Activated CD8-positive, alpha-beta memory T cell treated with anti-CD3 and anti-CD28 coated beads, Interleukin-2, amount 50 U/mL, for 48 hours (primary cell): ENCODE data around the gene COMMD8.

Source experiments
- DNase-seq: peaks from one replicate; pipeline ENCODE4 v3.0.0-alpha.2; 2020

The COMMD8 gene

DNA sequence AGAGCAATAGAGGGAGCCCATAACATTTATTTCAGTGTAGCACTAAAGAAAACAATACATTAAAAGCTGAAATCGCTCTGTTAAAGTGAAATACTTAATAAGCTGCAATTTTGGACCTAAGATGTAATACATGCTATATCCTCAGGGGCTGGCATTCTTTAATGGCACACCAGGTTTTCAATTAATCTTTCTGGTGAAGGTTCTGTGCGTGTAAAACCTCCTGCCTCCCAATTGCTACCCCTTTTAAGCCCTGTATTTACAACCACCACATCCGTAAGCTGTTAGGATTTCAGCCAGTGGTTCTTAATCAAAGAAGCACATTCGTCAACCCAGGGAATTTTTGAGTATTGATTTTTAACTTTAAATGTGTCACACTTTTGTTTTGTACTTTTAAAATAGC is 7.6 kb upstream of the COMMD8 start:
- DNase-seq = no peak

DNA sequence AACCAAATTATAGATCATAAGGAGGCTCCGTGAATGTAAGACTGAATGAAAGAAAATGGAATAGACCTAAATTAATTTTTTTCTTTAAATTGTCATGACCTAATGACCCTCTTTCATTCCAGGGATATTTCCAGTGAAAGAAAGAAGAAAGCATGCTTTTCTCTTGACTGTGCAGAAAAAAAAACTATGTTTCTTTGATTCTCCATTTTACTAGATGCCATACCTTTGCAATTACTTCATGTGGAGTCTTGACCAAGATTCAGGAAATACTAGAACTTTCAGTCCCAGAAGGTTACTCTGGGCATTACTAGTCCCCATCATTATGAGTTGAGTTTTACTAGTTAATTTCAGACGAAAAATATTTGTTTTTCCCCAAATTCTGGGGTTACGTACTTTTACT is 6.4 kb upstream of the COMMD8 start:
- no peak for DNase-seq

- no peak for DNase-seq
Observed at GRCh38 chr4:47468706-47469365, 5.3 kb upstream of the COMMD8 start.

DNA sequence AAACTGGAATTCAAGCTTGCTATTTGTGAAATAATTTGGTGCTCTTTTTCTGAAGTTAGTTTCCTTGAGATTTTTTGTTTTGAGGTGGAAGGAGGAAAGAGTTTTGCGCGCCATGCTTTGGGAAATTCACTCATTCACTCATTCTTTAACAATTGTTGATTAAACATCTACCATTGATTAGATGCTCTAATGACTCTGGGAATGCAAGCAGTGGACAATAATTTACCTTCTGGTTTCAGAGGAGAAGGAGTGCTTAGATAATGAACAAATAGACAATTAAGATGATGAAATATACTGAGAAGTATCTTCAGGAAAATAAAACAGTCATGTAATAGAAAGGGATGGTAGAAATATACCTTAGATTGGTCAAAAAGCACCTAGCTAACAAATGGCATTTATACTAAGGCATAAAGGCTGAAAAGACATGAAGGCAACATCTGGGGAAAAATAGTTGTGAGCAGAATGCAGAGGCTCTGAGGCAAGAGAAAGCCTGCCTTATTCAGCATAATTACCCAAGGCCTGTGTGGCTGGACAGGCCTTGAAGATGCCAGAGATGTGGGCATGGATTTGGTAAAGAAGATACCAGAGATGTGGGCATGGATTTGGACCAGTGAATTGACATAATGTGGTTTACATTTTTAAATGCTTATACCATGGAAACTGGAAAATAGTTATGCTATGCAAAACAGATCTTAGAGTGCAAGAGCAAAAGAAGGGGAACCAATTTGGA is 2.7 kb upstream of the COMMD8 start:
- DNase-seq = no peak

DNA sequence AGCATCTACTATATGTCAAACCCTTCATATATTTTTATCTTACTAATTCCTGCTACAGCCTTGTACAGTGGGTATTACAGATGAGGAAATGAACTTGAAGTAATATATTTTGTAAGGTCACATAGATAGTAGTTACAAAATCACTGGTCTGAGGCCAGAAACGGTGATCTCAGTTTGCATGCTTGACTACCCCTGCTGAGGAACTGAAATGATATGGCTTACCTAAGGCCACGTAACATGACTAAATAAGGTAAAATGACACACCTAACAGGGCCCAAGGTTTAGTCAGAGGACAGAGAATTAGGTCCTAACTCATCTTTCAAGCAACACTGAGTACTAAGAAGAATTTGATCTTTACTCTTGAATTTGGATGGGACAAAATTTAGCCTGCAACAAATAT is 1.5 kb upstream of the COMMD8 start:
- DNase-seq = no peak

GRCh38 chr4:47462799-47463234 is 685 bp downstream of the COMMD8 start:
- no peak for DNase-seq

- no peak for DNase-seq
Observed at GRCh38 chr4:47451657-47452056, 11.8 kb downstream of the COMMD8 start.

GRCh38 chr4:47444031-47444430 is 19.5 kb downstream of the COMMD8 start:
- DNase-seq = no peak

DNA sequence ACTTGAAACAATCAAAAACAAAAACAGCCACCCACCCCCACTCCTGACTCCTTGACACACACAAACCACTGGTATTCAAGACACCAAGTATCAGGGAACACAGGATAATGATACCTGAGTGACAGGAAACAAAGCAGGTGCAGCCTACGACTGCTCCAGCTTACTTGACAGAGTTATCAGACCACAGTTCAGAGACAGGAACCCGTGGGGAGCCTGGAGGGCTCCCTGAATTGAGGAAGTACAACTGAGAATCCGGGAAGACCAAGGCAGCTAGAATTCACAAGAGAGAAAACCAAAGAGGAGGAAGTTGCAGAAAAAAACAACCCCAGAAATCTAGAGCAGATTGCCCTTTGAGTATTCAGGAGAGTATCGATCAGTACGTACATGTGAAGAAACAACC is 20.5 kb downstream of the COMMD8 start:
- DNase-seq = no peak

DNA sequence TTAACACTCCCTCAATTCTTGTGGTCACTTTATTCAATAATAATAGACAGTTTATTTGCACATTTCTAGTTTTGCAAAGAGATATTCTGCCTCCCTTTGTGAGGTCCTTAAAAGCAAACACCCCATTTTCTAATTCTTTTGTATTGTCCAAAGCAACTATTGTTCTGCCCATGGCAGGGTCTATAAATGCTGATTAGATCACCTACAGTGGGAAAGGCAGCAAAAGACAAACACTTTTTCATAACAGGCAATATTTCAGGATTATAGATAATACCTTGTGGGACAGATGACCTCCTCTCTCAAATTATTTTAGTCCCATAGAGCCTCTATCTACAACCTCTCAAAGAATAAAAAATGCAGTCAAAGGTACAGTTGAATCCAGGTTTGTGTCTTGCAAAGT is 28.6 kb downstream of the COMMD8 start:
- no peak for DNase-seq

GRCh38 chr4:47432749-47433148 is 30.8 kb downstream of the COMMD8 start:
- DNase-seq = no peak

GRCh38 chr4:47427935-47428334 is 35.6 kb downstream of the COMMD8 start:
- no peak for DNase-seq

- DNase-seq = no peak
Observed at GRCh38 chr4:47425628-47426027, 37.9 kb downstream of the COMMD8 start.

DNA sequence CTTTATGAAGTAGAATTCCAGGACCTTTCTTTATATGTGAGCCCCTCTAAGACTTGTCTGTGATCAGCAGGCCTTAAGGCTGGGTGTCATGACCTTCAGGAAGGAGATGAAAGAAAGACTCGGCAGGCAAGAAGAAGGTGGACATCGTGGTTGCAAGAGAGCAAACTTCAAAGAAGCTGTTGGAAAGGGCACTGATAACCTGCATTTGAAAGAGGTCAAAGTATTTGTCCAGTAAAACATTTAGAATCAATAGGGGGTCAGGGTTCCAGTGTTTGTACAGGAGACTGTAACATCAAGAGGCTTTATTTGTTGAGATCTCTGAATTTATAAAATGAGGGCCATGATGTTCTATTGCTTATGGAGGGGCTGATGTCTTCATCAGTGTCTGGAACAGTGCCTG is 44.2 kb downstream of the COMMD8 start:
- no peak for DNase-seq

DNA sequence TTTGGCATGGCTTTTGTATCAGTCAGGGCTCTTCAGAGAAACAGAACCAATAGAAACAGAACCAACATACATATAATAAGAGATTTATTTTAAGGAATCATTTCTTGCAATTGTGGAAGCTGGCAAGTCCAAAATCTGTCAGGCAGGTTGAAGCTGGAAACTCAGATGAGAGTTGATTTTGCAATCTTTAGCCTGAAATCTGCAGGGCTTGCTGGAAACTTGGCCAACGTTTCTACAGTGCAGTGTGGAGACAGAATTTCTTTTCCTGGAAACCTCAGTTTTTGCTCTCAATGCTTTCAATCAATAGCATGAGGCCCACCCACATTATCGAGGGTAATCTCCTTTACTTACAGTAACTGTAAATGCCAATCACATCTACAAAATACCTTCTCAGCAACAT is 45.4 kb downstream of the COMMD8 start:
- DNase-seq = no peak

- DNase-seq = no peak
Observed at GRCh38 chr4:47415719-47416118, 47.8 kb downstream of the COMMD8 start.

GRCh38 chr4:47413521-47413920 is 50.0 kb downstream of the COMMD8 start:
- no peak for DNase-seq

DNA sequence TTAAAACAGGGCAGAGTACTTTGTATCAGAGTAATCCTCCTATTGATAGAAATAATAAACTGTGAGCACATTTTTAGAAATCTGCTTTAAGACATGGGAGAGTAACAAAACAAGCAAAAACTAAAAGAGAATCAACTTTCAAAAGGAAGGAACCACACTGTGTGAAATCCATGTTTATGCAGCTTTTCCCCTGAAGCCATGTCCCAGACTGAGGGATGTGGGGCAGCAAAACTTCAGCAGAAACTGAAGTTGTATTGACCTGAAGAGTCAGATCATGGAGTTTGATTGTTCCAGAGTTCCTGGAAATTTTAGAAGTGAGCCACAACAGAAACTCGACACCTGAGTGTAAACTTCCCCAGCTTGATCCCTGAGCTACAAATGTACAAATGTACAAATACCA is 53.2 kb downstream of the COMMD8 start:
- no peak for DNase-seq

DNA sequence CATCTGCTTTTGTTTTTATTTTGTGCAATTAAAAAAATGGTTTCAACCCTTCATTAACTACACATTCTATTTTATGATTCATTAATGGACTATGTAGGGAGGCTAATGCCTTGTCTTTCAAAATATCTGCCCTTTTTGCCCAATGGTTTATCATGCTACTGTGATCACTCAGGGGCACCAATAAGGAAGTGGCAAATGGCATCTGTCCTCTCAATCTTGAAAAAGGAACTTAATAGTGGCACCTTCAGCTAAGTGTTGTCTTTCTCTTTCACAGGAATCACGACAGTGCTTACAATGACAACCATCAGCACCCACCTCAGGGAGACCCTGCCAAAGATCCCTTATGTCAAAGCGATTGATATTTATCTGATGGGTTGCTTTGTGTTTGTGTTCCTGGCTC is 57.1 kb downstream of the COMMD8 start:
- no peak for DNase-seq
